GM18870 (cell line): ENCODE data around the gene NEURL1.

Experiments used
- ATAC-seq: cut with Tn5 transposase; IDR thresholded peaks from one replicate; pipeline ENCODE4 v1.9.1; 2021; ENCODE audit warnings: moderate library complexity; ENCODE audit not compliant: unreplicated experiment

NEURL1 gene

GRCh38 chr10:103580430-103580829 lies 86.9 kb downstream of the NEURL1 start:
- ATAC-seq, result no peak

- ATAC-seq, result no peak
Observed at GRCh38 chr10:103581499-103581898, 88.0 kb downstream of the NEURL1 start.

GRCh38 chr10:103582331-103583123 lies 89.0 kb downstream of the NEURL1 start:
- ATAC-seq, result no peak

- no peak for ATAC-seq
Observed at GRCh38 chr10:103583871-103584215, 90.3 kb downstream of the NEURL1 start.

- ATAC-seq, result no peak
Observed at GRCh38 chr10:103584216-103585010, 90.9 kb downstream of the NEURL1 start.

- no peak for ATAC-seq
Observed at GRCh38 chr10:103585011-103585405, 91.5 kb downstream of the NEURL1 start.

GRCh38 chr10:103587073-103587472 lies 93.6 kb downstream of the NEURL1 start:
- no peak for ATAC-seq

- ATAC-seq, result no peak
Observed at GRCh38 chr10:103589074-103589630, 95.6 kb downstream of the NEURL1 start.

- no peak for ATAC-seq
Observed at GRCh38 chr10:103590060-103590459, 96.6 kb downstream of the NEURL1 start.

- ATAC-seq, result no peak
Observed at GRCh38 chr10:103590744-103591291, 97.3 kb downstream of the NEURL1 start.

- peak; percentile 53 for ATAC-seq
Observed at GRCh38 chr10:103592186-103593021, 98.9 kb downstream of the NEURL1 start.

GRCh38 chr10:103593022-103593570 lies 99.6 kb downstream of the NEURL1 start:
- no peak for ATAC-seq

- ATAC-seq, result no peak
Observed at GRCh38 chr10:103595933-103596726, 102.6 kb downstream of the NEURL1 start.

GRCh38 chr10:103597003-103597402 lies 103.5 kb downstream of the NEURL1 start:
- ATAC-seq, result no peak

- ATAC-seq, result no peak
Observed at GRCh38 chr10:103598654-103599115, 105.2 kb downstream of the NEURL1 start.

- no peak for ATAC-seq
Observed at GRCh38 chr10:103599211-103599610, 105.7 kb downstream of the NEURL1 start.

GRCh38 chr10:103599907-103600306 lies 106.4 kb downstream of the NEURL1 start:
- ATAC-seq, result no peak

GRCh38 chr10:103600325-103600724 lies 106.8 kb downstream of the NEURL1 start:
- ATAC-seq, result no peak

- no peak for ATAC-seq
Observed at GRCh38 chr10:103600956-103601569, 107.6 kb downstream of the NEURL1 start.
